ENCODE results near the gene GTPBP6.
"Not testable (repeated sequence)": the region's sequence is repeated elsewhere in the genome, so short reads cannot be mapped to it uniquely, and the experiment has no call there.

GTPBP6 gene

GRCh38 chrX:334971-335757 is 16.6 kb upstream of the GTPBP6 start:
- DNase-seq = no peak

- no peak for DNase-seq
Measured at GRCh38 chrX:334331-334891, 15.8 kb upstream of the GTPBP6 start.

DNA sequence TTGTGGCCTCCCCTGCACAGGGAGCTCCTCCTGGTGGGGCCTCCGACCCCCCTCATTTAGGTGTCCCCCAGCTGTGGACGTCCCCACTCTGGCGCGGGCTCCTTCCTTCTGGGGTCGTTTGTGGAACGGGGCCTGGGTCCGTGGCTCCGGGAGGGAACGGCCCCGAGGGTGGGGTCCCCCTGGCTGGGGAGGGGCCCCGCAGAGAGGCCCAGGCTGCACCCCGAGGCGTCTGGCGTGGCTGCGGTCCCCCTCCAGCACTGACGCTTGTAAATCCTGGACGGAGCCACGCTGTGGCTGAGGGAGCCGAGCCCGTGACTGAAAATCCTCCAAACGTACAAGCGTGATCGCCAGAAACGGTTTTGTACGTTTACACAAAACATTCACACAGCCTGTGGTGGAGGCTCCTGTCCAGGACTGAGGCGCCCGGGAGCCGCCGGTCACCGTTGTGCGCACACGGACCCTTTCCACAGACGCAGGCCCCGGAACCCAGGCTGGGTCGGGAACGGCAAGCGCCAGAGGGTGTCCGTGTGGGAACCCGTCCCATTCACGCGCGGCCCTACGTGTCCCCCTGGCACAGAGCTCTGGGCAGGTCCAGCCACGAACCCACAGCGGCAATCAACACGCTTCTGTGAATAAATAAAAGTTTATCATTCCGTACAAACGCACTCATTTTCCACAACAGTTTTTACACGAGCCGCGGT is 15.2 kb upstream of the GTPBP6 start:
- no peak for DNase-seq

GRCh38 chrX:332916-333610 is 14.5 kb upstream of the GTPBP6 start:
- no peak for DNase-seq

DNA sequence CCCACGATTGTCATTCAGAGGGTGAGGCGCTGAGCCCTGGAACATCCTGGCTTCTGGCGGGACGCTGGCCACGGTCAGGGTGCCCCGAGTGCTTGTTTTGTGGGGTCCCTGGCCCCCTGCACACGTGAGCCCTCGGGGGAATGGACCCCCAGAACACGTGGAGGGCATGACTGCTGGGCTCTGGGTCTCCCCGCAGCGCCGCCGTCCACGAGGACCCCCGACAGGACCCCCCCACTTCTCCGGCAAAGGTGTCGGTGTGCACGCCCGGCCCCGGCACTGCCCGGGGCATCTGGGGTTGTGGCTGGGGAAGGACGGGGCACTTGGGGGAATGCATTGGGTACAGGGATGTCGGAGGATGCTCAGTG is 13.9 kb upstream of the GTPBP6 start:
- DNase-seq = no peak

GRCh38 chrX:331825-332495 is 13.4 kb upstream of the GTPBP6 start:
- DNase-seq = no peak

- DNase-seq = peak; percentile 37
Measured at GRCh38 chrX:331151-331824, 12.7 kb upstream of the GTPBP6 start.

DNA sequence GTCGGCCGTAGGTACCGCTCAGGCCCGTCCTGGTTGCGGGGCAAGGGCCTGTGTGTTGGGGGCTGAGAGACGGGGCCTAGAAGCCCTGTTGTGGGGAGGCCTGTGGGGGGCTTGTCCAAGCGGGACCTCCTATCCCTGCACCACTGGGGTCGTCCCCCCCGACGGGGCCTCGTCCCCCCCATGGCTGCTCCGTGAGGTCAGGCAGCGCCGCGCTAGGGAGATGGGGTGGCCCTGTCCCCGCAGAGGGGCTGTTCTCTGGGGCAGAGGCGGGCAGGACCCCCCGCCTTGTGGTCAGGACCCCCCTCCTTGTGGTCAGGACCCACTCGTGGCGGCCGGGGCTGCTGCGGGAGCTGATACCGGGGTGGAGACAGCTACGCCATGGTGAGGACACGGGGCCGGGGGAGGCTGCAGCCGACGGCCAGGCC is 12.1 kb upstream of the GTPBP6 start:
- no peak for DNase-seq

DNA sequence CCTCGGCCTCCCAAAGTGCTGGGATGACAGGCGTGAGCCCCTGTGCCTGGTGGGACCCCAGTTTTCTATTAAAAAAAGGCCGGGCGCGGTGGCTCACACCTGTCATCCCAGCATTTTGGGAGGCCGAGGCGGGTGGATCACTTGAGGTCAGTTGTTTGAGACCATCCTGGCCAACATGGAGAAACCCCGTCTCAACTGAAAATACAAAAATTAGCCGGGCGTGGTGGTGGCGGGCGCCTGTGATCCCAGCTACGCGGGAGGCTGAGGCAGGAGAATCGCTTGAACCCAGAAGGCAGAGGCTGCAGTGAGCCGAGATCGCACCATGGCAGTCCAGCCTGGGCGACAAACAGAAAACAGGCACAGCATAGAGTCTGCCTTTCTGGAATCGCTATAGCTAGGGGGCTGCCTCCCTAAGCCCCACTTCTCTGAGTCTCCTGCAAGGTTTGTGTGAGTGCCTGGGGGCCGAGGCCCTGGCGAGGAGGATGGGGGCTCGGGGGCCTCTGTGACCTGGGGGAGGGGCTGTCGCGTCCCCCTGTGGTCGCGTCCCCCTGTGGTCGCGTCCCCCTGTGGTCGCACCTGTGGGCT is 11.6 kb upstream of the GTPBP6 start:
- DNase-seq = not testable (repeated sequence)

- no peak for DNase-seq
Measured at GRCh38 chrX:329291-329910, 10.8 kb upstream of the GTPBP6 start.

DNA sequence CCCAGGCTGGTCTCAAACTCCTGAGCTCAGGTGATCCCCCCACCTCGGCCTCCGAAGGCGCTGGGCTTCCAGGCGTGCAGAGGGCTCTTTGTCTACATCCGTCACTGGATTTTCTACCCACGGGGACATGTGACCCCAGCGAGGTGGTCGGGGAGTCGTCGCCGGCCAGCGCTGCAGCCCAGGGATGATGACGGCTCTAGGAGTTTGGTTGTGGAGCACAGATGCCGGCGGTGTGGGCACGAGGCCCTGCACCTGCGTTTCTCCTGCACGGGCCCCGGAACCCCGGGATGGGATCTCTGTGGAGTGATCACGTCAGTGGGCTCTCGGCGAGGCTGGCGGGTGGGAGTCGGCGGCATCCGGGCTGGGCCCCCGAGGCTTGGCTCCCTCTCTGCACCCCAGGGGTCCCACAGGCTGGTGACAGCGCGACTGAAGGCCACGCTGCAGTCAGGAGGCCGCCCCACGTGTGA is 9.1 kb upstream of the GTPBP6 start:
- DNase-seq = no peak

- not testable (repeated sequence) for DNase-seq
Measured at GRCh38 chrX:324664-325063, 6.1 kb upstream of the GTPBP6 start.

DNA sequence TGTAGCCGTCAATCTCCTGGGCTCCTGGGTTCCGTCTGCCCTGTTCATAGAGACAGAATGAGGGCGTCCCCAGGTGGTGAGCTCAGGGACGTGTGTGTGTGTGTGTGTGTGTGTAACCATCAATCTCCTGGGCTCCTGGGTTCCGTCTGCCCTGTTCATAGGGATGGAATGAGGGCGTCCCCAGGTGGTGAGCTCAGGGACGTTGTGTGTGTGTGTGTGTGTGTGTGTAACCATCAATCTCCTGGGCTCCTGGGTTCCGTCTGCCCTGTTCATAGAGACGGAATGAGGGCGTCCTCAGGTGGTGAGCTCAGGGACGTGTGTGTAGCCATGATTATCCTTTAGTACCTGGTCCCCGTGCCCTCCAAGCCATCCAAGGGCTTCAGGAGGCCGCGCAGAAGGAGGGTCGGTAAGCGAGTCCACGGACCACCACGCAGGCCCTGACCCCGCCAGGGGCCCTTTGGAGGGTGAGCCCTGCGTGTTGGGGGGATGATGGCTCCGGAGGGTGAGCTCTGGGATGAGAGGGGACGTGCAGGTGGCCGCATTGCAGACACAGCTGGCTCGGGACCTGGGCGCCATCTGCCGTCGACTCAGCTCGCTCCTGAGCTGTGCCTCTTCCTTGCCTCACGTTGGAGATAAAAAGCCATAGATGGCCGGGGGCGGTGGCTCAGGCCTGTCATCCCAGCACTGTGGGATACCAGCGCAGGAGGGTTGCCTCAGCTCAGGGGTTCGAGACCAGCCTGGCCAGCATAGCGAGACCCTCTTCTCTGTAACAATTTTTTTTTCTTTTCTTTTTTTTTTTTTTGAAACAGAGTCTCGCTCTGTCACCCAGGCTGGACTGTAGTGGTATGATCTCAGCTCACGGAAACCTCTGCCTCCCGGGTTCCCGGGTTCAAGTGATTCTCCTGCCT is 5.4 kb upstream of the GTPBP6 start:
- no peak for DNase-seq

DNA sequence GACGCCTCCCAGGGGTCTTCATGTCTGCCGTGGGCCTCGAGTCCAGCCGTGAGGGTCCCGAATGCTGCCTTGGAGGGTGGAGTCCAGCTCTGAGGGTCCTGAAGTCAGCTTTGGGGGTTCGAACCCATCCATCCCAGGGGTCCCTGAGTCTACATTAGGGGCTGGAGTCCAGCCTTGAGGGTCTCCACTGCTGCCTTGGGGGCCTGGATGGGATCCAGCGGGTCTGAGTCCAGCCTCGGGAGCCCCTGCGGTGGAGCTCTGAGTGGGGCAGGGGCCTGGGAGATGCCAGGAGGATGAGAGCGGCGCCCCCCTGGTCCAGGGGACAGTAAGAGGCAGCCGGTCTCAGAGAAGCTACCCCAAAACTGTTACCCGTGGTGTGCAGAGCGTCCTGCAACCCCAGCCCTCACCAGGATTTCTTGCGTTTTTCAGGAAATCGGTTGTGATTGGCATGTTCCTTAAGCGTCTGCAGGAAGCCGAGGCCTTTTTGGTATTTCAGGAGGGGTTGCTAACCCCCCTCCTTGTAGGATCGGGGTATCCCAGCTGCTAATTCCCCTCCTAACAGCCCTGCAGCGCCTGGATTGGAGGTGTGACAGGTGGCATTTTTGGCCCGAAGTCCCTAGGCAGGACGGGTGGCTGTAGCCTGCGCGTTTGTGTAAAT is 1.7 kb upstream of the GTPBP6 start:
- DNase-seq = no peak

DNA sequence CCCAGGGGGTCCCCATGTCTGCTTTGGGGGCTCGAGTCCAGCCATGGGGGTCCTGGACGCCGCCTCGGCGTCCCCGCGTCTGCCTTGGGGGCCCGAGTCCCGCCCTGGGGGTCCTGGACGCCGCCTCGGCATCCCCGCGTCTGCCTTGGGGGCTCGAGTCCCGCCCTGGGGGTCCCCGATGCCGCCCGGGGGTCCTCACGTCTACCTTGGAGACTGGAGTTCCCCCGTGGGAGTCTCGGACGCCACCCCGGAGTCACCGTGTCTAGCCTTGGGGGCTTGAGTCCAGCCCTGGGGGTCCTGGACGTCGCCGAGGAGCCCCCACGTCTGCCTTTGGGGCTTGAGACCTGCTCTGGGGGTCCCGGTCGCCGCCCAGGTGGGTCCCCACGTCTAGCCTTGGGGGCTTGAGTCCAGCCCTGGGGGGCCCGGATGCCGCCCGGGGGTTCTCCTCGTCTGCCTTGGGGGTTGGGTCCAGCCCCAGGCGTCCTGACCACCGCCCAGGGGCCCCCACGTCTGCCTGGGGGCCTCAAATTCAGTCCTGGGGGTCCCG is 1.1 kb upstream of the GTPBP6 start:
- DNase-seq = no peak

DNA sequence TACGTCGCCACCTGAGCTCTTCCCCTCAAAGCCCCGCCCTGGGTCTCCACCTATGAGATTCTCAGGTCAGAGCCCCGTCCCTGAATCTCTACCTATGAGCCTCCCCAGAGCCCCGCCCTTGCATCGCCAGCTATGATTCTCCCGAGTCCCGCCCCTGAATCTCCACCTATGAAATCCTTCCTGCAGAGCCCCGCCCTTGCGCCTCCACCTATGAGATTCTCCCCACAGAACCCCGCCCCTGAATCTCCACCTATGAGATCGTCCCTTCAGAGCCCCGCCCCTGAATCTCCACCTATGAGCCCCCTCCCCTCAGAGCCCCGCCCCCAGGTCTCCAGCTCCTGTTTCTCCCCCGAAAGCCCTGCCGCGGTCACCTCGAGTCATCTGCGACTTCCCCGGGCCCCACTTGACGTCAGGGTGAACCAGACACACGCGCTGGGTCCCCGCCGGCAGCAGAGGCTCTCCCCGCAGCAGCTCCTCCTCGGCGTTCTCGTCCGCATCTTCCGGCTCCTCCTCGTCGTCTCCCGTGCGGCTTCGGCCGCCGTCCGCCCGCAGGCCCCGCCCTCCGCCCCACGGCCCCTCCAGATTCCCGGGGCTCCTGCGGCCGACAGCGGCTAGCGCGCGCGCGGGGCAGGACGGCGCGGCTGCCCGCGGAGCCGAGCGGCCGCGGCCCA is 393 bp downstream of the GTPBP6 start:
- DNase-seq = no peak

DNA sequence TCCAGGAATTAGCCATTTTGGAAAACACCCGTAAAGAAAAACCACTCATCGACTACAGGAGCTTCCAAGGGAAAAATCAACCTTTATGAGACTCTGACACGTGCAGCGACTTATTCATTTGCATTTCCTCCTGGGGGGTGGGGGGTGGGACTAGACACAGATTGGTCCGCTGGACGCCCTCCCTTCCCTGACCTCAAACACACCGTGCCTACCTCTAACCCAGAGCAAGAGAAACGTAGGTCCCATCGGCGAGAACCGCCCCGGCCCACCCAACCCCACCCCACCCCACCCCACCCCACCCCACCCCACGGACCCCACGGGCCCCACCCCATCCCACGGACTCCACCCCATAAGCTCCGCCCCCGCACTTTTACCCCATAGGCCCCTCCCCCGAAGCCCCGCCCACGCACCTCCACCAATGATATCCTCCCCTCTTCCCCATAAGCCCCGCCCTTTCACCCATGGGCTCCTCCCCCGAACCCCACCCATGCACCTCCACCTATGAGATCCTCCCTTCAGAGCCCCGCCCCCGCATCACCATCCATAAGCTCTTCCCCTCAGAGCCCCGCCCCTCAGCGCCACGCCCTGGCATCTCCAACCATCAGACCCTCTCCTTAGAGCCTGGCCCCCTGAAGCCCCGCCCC is 1.1 kb downstream of the GTPBP6 start:
- DNase-seq = no peak

Measured in NCI-H82 (cell line).